HCT116 (cell line): ENCODE results near the gene ZMYM1. TPM values are rescaled to one million over a fixed set of nuclear protein-coding genes. Genes with fewer than 3 reads are reported as not detected.

Source experiments
- ATAC-seq: fragments of 200-7000 bp; cut with Tn5 transposase; 2 replicates; pipeline ENCODE4 v1.9.1; 2020; ENCODE audit warnings: mild to moderate bottlenecking, moderate library complexity
- BruUV-seq: library from RNA; stranded (reverse); fragments of 400-500 nt; replicated peaks from 2 replicates; lab custom pipeline; 2021; lab: Mats Ljungman, UMichigan
- CTCF ChIA-PET: fragments of 300-600 bp; sonication (Branson Sonifier 250); formaldehyde crosslinking; loops from one replicate; lab custom pipeline; 2021; ENCODE audit warnings: antibody characterized with exemption; lab: Charles Lee
- POLR2A ChIA-PET: fragments of 300-600, 350-600 bp; sonication (Branson Sonifier 250); formaldehyde crosslinking; loops from one replicate; lab custom pipeline; 2021; ENCODE audit warnings: antibody characterized with exemption; lab: Charles Lee
- RAD21 ChIA-PET, 2 experiments: fragments of 300-600 bp; sonication (Branson Sonifier 250); formaldehyde crosslinking; loops; one replicate each; lab custom pipeline; 2023; ENCODE audit warnings: low total read pairs in 2 of 2; ENCODE audit not compliant: uncharacterized antibody in 2 of 2, unreplicated experiment in 2 of 2, low non-redundant PET in 1 of 2; lab: Charles Lee
- DNase-seq: peaks from one replicate; pipeline ENCODE4 v3.0.0-alpha.2; 2010; ENCODE audit warnings: low read depth, low spot score
- H2AFZ ChIP-seq: fragments of 200-600 bp; shearing (Covaris generic), sonication (generic); 2 replicates; pipeline ENCODE4 v1.6.1; 2017; ENCODE audit warnings: low read depth, mixed run types, mixed read lengths, antibody characterized with exemption, low read length; ENCODE audit not compliant: poor library complexity, severe bottlenecking
- H3K27ac ChIP-seq: 2 replicates; pipeline ENCODE4 v1.5.1; 2012; ENCODE audit warnings: low read depth, low read length
- H3K27me3 ChIP-seq: fragments of 200-600 bp; sonication (generic); 2 replicates; pipeline ENCODE4 v1.6.1; 2016; ENCODE audit warnings: mixed run types, low read length, mixed read lengths; ENCODE audit not compliant: insufficient read depth
- H3K36me3 ChIP-seq, 2 experiments: fragments of 200-500 bp in 1 of 2; fragments of 200-600 bp in 1 of 2; sonication (Bioruptor generic) in 1 of 2; sonication (generic) in 1 of 2; 2 replicates each; pipeline versions ENCODE4 v1.5.1 to v1.6.1; 2014 to 2016; ENCODE audit warnings: low read length in 2 of 2, inconsistent platforms in 1 of 2, mixed read lengths in 1 of 2, mixed run types in 1 of 2; ENCODE audit not compliant: insufficient read depth in 2 of 2, control insufficient read depth in 1 of 2
- H3K4me1 ChIP-seq, 2 experiments: fragments of 200-600 bp in 1 of 2; sonication (generic) in 1 of 2; 2 replicates each; pipeline versions ENCODE4 v1.5.1 to v1.6.1; 2012 to 2017; ENCODE audit warnings: low read length in 2 of 2, inconsistent platforms in 1 of 2, mild to moderate bottlenecking in 1 of 2, mixed read lengths in 1 of 2, mixed run types in 1 of 2, moderate library complexity in 1 of 2; ENCODE audit not compliant: insufficient read depth in 2 of 2, control insufficient read depth in 1 of 2
- H3K4me2 ChIP-seq: fragments of 200-600 bp; sonication (generic); 2 replicates; pipeline ENCODE4 v1.6.1; 2017; ENCODE audit warnings: mixed run types, low read length, mixed read lengths
- H3K4me3 ChIP-seq, 2 experiments: fragments of 200-600 bp in 1 of 2; sonication (generic) in 1 of 2; replicated peaks in 1 of 2; 2 replicates each; pipeline ENCODE4 v1.5.1; 2011 to 2016; ENCODE audit warnings: low read length in 2 of 2, control low read depth in 1 of 2, low read depth in 1 of 2, mild to moderate bottlenecking in 1 of 2, mixed read lengths in 1 of 2, mixed run types in 1 of 2
- H3K79me2 ChIP-seq: fragments of 200-600 bp; sonication (generic); 2 replicates; pipeline ENCODE4 v1.6.1; 2017; ENCODE audit warnings: mild to moderate bottlenecking, mixed run types, low read length, moderate library complexity, mixed read lengths; ENCODE audit not compliant: insufficient read depth
- H3K9ac ChIP-seq: fragments of 200-600 bp; sonication (generic); 2 replicates; pipeline ENCODE4 v1.6.1; 2016; ENCODE audit warnings: low read length, mixed read lengths
- H3K9me2 ChIP-seq: fragments of 200-600 bp; sonication (generic), shearing (Covaris generic); 2 replicates; pipeline ENCODE4 v1.6.1; 2017; ENCODE audit warnings: mixed run types, mild to moderate bottlenecking, moderate library complexity; ENCODE audit not compliant: insufficient read depth
- H3K9me3 ChIP-seq, 2 experiments: fragments of 200-500 bp in 1 of 2; fragments of 200-600 bp in 1 of 2; sonication (Bioruptor generic) in 1 of 2; sonication (generic) in 1 of 2; 2 replicates each; pipeline ENCODE4 v1.6.1; 2014 to 2017; ENCODE audit warnings: low read length in 2 of 2, mixed read lengths in 2 of 2, inconsistent platforms in 1 of 2, low read depth in 1 of 2, mild to moderate bottlenecking in 1 of 2, mixed run types in 1 of 2, moderate library complexity in 1 of 2; ENCODE audit not compliant: control insufficient read depth in 1 of 2, insufficient read depth in 1 of 2
- H4K20me1 ChIP-seq: fragments of 200-600 bp; sonication (generic), shearing (Covaris generic); 2 replicates; pipeline ENCODE4 v1.6.1; 2017; ENCODE audit warnings: mixed run types, mild to moderate bottlenecking, moderate library complexity; ENCODE audit not compliant: insufficient read depth
- CBX3 ChIP-seq: IDR thresholded peaks from 2 replicates; pipeline ENCODE4 v1.6.1; 2012; ENCODE audit warnings: low read depth
- ELF1 ChIP-seq: IDR thresholded peaks from 2 replicates; pipeline ENCODE4 v1.6.1; 2012; ENCODE audit warnings: low read depth, borderline replicate concordance
- EZH2 ChIP-seq: fragments of 200-600 bp; sonication (generic); IDR thresholded peaks from 2 replicates; pipeline ENCODE4 v1.6.1; 2017; ENCODE audit warnings: antibody characterized with exemption, mixed run types
- EZH2phosphoT487 ChIP-seq: fragments of 200-600 bp; IDR thresholded peaks from 2 replicates; pipeline ENCODE4 v1.6.1; 2018; ENCODE audit warnings: antibody characterized with exemption, borderline replicate concordance
- JUND ChIP-seq: IDR thresholded peaks from 2 replicates; pipeline ENCODE4 v1.6.1; 2012
- POLR2A ChIP-seq: IDR thresholded peaks from 2 replicates; pipeline ENCODE4 v1.7.0; 2011; ENCODE audit warnings: borderline replicate concordance; ENCODE audit not compliant: insufficient read depth, insufficient read length; ENCODE audit errors: extremely low read depth
- POLR2AphosphoS5 ChIP-seq: IDR thresholded peaks from 2 replicates; pipeline ENCODE4 v1.6.1; 2011; ENCODE audit warnings: mild to moderate bottlenecking, low read depth, low read length, moderate library complexity
- RAD21 ChIP-seq: IDR thresholded peaks from 2 replicates; pipeline ENCODE4 v1.6.1; 2012; ENCODE audit warnings: low read depth, mild to moderate bottlenecking
- SIN3A ChIP-seq: IDR thresholded peaks from 2 replicates; pipeline ENCODE4 v1.6.1; 2012; ENCODE audit warnings: low read depth
- SP1 ChIP-seq: IDR thresholded peaks from 2 replicates; pipeline ENCODE4 v1.6.1; 2012; ENCODE audit warnings: low read depth
- SRF ChIP-seq: IDR thresholded peaks from 2 replicates; pipeline ENCODE4 v1.6.1; 2012; ENCODE audit warnings: low read depth
- TCF7L2 ChIP-seq: IDR thresholded peaks from 2 replicates; pipeline ENCODE4 v1.7.0; 2011; ENCODE audit warnings: borderline replicate concordance, inconsistent platforms; ENCODE audit not compliant: insufficient read depth, insufficient read length; ENCODE audit errors: extremely low read depth
- intact Hi-C: fragments of 100-400 bp; cut with micrococcal nuclease; formaldehyde crosslinking; loops from 2 replicates; pipeline ENCODE4 v1.10.0; 2022
- total RNA-seq: library from RNA; stranded (reverse); gene quantifications from one replicate; pipeline ENCODE4 v1.2.1, GENCODE V29; 2021; ENCODE audit not compliant: unreplicated experiment
- TF ChIP-seq, protein P1 (sequence below): IDR thresholded peaks from 2 replicates; pipeline ENCODE4 v1.6.1; 2012
- TF ChIP-seq, protein P2 (sequence below), 3 experiments: fragments of 200-600 bp in 1 of 3; sonication (generic) in 1 of 3; IDR thresholded peaks in 2 of 3; conservative IDR thresholded peaks in 1 of 3; 2 replicates each; pipeline ENCODE4 v1.5.1; 2012 to 2017; ENCODE audit warnings: low read depth in 2 of 3, low read length in 2 of 3, antibody characterized with exemption in 1 of 3, borderline replicate concordance in 1 of 3, control low read depth in 1 of 3, mild to moderate bottlenecking in 1 of 3, mixed read lengths in 1 of 3, mixed run types in 1 of 3, moderate library complexity in 1 of 3; ENCODE audit not compliant: insufficient read depth in 1 of 3

The ZMYM1 gene
- total RNA-seq, 1 experiment from 2014 or later: 37.6 TPM

DNA sequence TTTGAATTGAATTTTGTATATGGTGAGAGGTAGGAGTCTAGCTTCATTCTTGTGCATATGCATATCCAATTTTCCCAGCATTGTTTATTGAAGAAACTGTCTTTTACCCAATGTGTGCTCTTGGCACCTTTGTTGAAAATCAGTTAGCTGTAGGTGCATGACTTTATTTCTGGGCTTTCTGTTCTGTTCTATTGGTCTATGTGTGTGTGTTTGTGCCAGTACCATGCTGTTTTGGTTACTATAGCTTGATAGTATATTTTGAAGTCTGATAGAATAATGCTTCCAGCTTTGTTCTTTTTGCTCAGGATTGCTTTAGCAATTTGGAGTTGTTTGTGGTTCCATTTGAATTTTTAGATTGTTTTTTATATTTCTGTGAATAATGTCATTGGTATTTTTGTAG is 9.4 kb upstream of the ZMYM1 start:
- H2AFZ ChIP-seq: no peak overlapping the region
- ATAC-seq: no peak
- H3K27me3 ChIP-seq: no peaks in the 10 kb centered on the region
- no peak overlapping the region for H3K27ac ChIP-seq
- H3K9me3 ChIP-seq: no peaks in the 10 kb centered on the region
- ChIA-PET CTCF (no interaction called here), RAD21 (no interaction called here), POLR2A (no interaction called here)
- no peak for DNase-seq
- BruUV-seq: no TSS peak
- H3K79me2 ChIP-seq: no peaks in the 10 kb centered on the region
- H3K4me1 ChIP-seq: no peaks in the 10 kb centered on the region
- H3K9ac ChIP-seq: no peak overlapping the region
- no peaks in the 10 kb centered on the region for H3K9me2 ChIP-seq
- no peaks in the 10 kb centered on the region for H4K20me1 ChIP-seq
- intact Hi-C loops: no loop called here
- no peaks in the 10 kb centered on the region for H3K36me3 ChIP-seq
- H3K4me2 ChIP-seq: no peak overlapping the region
- H3K4me3 ChIP-seq: no peak overlapping the region
- TF ChIP-seq EZH2 (no peak), RAD21 (no peak), ELF1 (no peak), CBX3 (0 out of 2 replicates have a peak, but pooled peaks have one; percentile 21), JUND (no peak), SP1 (no peak), EZH2phosphoT487 (no peak)
- TF ChIP-seq, protein P1, sequence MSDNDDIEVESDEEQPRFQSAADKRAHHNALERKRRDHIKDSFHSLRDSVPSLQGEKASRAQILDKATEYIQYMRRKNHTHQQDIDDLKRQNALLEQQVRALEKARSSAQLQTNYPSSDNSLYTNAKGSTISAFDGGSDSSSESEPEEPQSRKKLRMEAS: no peak

DNA sequence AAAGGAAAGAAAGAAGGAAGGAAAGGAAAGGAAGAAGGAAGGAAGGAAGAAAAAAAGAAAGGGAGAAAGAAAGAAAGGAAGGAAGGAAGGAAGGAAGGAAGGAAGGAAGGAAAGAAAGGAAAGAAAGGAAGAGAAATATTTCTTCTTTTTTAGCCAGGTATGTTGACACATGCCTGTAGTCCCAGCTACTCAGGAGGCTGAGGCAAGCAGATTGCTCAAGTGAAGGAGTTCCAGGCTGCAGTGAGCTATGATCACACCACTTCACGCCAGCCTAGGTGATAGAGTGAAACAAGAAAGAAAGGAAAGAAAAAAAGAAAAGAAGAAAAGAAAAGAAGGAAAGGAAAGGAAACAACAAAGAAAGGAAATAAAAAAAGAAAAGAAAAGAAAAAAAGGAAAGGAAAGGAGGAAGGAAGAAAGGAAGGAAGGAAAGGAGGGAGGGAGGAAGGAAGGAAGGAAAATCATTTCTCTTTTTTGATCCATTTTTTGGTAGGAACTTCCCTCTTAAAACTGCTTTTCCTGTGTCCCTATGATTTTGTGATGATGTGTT is 5.8 kb upstream of the ZMYM1 start:
- CTCF ChIA-PET: no interaction called here
- POLR2A ChIA-PET: no interaction called here
- no TSS peak for BruUV-seq

More for the DNA sequence above, 5.8 kb upstream of the ZMYM1 start:
- Histone ChIP-seq H2AFZ (no peak overlapping the region), H3K27ac (no peak overlapping the region), H3K27me3 (no peaks in the 10 kb centered on the region), H3K79me2 (no peaks in the 10 kb centered on the region), H3K4me1 (peaks cover 0 to 6% of the 10 kb centered on the region in 2 experiments; a peak in 2 of 4 replicates), H3K9me3 (no peaks in the 10 kb centered on the region), H4K20me1 (no peaks in the 10 kb centered on the region), H3K9me2 (no peaks in the 10 kb centered on the region), H3K36me3 (no peaks in the 10 kb centered on the region), H3K9ac (no peak overlapping the region), H3K4me2 (no peak overlapping the region), H3K4me3 (no peak overlapping the region)
- DNase-seq (no peak), ATAC-seq (no peak)
- RAD21 ChIA-PET: no interaction called here
- intact Hi-C loops: no loop called here
- TF ChIP-seq, protein P2, sequence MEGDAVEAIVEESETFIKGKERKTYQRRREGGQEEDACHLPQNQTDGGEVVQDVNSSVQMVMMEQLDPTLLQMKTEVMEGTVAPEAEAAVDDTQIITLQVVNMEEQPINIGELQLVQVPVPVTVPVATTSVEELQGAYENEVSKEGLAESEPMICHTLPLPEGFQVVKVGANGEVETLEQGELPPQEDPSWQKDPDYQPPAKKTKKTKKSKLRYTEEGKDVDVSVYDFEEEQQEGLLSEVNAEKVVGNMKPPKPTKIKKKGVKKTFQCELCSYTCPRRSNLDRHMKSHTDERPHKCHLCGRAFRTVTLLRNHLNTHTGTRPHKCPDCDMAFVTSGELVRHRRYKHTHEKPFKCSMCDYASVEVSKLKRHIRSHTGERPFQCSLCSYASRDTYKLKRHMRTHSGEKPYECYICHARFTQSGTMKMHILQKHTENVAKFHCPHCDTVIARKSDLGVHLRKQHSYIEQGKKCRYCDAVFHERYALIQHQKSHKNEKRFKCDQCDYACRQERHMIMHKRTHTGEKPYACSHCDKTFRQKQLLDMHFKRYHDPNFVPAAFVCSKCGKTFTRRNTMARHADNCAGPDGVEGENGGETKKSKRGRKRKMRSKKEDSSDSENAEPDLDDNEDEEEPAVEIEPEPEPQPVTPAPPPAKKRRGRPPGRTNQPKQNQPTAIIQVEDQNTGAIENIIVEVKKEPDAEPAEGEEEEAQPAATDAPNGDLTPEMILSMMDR (IDR thresholded peaks at IDR 0.05 in 2 of 3, conservative IDR thresholded peaks at IDR 0.05 in 1 of 3; ENCODE audit: borderline replicate concordance in 1 of 3, insufficient read depth in 1 of 3, low read depth in 2 of 3, low read length in 2 of 3): no peak
- no peak for TF ChIP-seq SRF
- TF ChIP-seq POLR2AphosphoS5: no peak
- TF ChIP-seq EZH2phosphoT487: no peak
- TF ChIP-seq CBX3: no peak
- TF ChIP-seq SP1: no peak
- no peak for TF ChIP-seq POLR2A
- TF ChIP-seq, protein P1: no peak
- no peak for TF ChIP-seq SIN3A
- TF ChIP-seq TCF7L2: no peak
